ENCODE data around the gene GFOD1.

DNA sequence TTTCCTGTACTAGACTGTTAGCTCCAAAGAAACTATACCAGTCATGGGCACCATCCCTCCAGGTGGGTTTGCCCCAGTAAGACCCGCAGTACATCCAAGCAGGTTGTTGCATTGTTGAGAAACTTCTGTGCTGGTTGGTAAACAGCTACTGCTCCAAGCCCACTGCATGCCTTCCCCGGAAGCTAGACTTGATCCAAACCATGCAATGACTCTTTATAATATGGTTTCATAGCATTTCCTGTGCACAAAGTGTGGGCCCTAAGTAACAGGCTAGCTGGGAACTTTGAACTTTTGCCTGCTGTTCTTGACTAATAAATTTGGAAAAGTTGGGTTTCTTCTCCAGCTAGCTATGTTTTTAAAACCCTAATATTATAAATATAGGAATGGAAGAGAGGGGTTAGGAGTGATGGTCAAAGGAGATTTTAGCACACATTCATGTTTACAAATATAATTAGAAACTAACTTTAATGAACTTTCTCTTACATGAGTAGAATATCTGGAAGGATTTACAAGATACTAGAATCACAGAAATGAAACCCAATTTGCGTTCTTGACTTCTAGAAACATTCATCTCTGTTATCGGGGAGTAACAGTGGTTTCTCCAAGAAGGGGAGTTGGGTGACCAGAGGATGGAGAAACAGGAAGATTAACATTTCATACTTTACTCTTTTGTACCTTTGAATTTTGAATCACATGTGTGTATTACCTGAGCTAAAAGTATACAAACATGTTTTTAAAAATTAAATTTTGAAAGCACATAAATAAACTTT is 51.7 kb downstream of the GFOD1 start:
- TF ChIP-seq, protein P1, sequence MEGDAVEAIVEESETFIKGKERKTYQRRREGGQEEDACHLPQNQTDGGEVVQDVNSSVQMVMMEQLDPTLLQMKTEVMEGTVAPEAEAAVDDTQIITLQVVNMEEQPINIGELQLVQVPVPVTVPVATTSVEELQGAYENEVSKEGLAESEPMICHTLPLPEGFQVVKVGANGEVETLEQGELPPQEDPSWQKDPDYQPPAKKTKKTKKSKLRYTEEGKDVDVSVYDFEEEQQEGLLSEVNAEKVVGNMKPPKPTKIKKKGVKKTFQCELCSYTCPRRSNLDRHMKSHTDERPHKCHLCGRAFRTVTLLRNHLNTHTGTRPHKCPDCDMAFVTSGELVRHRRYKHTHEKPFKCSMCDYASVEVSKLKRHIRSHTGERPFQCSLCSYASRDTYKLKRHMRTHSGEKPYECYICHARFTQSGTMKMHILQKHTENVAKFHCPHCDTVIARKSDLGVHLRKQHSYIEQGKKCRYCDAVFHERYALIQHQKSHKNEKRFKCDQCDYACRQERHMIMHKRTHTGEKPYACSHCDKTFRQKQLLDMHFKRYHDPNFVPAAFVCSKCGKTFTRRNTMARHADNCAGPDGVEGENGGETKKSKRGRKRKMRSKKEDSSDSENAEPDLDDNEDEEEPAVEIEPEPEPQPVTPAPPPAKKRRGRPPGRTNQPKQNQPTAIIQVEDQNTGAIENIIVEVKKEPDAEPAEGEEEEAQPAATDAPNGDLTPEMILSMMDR (IDR thresholded peaks at IDR 0.05; ENCODE audit: poor library complexity, severe bottlenecking): no peak
- TF ChIP-seq MXI1 (conservative IDR thresholded peaks at IDR 0.05; ENCODE audit: poor library complexity, severe bottlenecking): no peak
- no peak for TF ChIP-seq POLR2AphosphoS5 (IDR thresholded peaks at IDR 0.05)
